ENCODE measurements around the gene PTGDS.

DNA sequence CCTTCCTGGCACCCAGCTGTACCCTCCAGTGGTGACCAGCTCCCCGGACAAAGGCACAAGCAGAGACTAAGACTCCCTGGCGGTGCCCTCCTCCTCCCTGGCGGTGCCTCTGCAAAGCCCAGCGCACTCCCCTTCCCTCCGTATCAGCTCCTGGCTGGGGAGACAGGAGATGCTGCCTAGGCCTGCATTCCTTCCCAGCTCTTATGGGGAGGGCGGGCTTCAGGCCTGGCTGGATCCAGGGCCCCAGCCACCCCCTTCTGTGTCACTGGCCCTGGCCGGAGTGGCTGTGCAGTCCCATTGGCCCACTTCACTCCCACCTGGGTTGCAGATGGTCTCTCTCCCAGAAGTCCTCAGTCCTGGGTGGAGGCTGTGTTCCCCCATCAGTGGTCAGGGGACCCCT, 18.8 kb upstream of the PTGDS start:
- TF ChIP-seq, protein P1, sequence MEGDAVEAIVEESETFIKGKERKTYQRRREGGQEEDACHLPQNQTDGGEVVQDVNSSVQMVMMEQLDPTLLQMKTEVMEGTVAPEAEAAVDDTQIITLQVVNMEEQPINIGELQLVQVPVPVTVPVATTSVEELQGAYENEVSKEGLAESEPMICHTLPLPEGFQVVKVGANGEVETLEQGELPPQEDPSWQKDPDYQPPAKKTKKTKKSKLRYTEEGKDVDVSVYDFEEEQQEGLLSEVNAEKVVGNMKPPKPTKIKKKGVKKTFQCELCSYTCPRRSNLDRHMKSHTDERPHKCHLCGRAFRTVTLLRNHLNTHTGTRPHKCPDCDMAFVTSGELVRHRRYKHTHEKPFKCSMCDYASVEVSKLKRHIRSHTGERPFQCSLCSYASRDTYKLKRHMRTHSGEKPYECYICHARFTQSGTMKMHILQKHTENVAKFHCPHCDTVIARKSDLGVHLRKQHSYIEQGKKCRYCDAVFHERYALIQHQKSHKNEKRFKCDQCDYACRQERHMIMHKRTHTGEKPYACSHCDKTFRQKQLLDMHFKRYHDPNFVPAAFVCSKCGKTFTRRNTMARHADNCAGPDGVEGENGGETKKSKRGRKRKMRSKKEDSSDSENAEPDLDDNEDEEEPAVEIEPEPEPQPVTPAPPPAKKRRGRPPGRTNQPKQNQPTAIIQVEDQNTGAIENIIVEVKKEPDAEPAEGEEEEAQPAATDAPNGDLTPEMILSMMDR (IDR thresholded peaks at IDR 0.05; ENCODE audit: low read depth, low read length, missing input control): no peak
- TF ChIP-seq RAD21 (IDR thresholded peaks at IDR 0.05) (no peak), EGR1 (IDR thresholded peaks at IDR 0.05; ENCODE audit: low read depth in 2 of 2) (no peak)
